Measurements from ENCODE around the gene PHACTR1.

The PHACTR1 gene

DNA sequence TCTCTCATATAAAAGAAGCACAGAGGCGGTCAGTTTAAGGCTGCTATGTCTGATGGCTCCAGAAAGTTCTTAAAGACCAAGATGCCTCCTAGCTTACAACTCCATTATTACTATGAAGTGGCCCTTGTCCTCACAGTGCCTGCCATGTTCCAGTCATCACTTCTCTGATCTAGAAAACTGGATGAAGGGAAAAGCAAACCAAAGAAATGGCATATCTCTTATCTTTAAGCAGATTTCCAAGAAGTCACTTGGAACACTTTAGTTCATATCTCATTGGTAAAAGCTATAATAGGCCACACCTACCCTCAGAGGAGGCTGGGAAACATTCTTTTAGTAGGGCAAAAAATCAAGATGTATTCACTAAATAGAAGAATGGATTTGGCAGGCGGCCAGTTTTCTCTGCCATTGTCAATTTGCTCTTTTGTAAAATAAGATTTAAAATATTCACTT is 322.2 kb downstream of the PHACTR1 start:
- no peak for DNase-seq

- no peak for DNase-seq
Observed at GRCh38 chr6:13044390-13044789, 327.8 kb downstream of the PHACTR1 start.

DNA sequence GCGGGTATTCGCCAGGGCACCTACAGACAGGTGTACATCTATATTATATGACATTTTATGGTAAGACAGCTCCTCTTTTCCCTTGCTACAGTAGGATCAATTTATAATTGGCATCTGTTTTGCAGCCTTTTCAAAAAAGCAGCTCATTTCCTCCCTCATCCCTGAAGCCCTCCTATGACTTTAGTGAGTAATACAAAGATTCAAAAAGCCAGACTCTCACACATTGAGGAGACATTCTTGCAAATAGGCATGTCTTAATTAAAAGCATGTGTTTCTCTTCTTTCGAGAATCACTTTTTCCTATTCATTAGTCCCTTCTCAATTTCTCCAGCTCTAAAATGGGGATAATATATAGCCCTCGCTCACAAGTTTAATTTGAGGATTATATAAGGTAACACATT is 328.3 kb downstream of the PHACTR1 start:
- no peak for DNase-seq

DNA sequence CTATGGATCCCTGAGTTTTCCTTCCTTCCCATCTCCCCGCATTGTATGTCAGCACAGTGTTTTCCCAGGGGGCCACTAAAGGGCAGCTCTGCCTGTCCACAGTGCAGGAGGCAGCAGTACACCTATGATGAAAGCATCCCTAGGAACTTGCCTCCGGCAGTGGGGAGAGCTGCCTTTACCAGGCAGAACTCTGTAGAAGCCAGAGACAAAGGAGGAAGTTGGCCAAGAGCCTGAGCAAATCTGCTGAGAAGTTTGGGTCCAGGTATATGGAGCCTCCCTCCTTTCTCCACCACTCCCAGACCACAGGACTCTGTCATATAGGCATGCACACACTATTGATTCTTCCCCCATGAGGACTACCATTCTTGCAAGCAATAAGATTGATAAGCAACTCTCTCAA is 329.1 kb downstream of the PHACTR1 start:
- no peak for DNase-seq

DNA sequence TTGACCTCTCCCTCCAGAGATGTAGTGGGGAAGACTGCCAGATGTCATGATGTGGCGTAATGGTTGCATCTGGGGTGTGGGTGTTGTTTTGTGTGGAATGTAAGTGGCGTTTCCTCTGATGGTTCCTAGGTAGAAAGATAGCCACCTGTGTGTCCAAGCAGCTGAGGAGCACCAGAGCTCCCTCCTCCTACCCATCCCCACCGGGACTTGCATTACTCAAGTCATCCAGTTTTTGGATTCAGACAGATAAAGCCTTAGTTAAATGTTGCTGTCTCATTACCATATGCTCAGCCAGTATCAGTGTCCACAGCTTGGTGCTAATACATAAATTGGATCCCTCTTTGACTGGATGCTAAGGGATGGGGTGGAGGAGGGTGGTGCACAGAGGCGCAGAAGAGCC is 329.5 kb downstream of the PHACTR1 start:
- DNase-seq, result no peak

- DNase-seq, result no peak
Observed at GRCh38 chr6:13048113-13048512, 331.5 kb downstream of the PHACTR1 start.

- DNase-seq, result no peak
Observed at GRCh38 chr6:13049666-13050254, 333.2 kb downstream of the PHACTR1 start.

- DNase-seq, result no peak
Observed at GRCh38 chr6:13053006-13053461, 336.5 kb downstream of the PHACTR1 start.

GRCh38 chr6:13058051-13058450 is 341.5 kb downstream of the PHACTR1 start:
- no peak for DNase-seq

GRCh38 chr6:13059026-13059425 is 342.5 kb downstream of the PHACTR1 start:
- no peak for DNase-seq

DNA sequence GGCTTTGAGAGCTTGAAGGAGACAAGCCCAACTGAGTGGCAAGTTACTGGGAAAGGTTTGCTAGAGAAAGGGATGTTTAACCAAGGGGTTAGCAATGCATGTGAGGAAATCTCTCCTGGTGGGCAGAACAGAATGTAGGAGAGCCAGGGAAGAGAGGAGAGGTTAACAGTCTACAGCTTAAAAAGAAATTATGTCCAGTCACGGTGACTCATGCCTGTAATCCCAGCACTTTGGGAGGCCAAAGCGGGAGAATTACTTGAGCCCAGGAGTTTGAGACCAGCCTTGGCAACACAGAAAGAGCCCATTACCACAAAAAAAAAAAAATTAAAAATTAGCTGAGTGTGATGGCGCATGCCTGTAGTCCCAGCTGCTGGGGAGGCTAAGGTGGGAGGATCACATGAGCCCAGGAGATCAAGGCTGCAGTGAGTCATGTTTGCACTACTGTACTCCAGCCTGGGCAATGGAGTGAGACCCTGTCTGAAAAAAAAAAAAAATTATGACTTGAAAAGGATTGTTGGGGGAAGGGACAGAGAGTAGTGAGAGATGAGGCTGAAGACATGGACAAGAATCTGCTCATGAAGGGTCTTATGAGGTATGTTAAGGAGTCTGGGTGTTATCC is 346.8 kb downstream of the PHACTR1 start:
- DNase-seq, result no peak

DNA sequence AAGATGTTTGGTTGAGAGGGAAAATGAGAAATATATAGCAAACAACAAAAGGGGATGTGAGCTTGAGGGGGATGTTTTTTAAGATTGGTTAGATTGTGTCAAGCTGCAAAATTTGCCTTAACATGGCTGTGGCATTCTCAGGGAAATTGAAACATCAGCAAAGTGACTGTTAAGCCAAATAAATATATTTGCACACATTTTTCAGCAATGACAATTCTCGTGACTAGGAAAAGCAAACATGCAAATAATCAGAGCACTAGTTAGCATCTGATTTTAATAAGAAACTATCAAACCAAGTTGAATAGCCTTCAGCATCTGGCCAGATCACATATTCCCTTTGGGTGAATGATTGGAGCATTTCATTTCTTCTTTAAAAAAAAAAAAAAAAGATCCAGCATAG is 349.0 kb downstream of the PHACTR1 start:
- DNase-seq, result no peak

- DNase-seq, result no peak
Observed at GRCh38 chr6:13066050-13066449, 349.5 kb downstream of the PHACTR1 start.

DNA sequence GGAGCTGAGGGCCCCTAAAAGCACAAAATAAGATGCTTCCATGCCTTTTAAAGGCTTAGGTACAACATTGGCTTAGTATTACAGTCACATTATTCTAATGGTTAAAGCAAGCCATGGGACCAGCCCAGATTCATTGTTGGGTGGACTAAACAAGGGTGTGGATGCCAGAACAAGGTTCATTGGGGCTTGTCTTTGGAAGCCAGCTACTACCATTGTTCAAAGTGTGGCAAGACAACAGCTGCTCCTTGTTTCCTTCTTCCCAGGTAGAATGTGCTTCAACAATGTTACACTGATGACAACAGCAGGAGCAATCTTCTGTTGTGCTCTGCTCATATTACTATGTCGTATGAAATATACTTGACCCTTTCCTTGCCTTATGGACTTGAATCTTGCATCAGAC is 350.3 kb downstream of the PHACTR1 start:
- DNase-seq, result no peak

DNA sequence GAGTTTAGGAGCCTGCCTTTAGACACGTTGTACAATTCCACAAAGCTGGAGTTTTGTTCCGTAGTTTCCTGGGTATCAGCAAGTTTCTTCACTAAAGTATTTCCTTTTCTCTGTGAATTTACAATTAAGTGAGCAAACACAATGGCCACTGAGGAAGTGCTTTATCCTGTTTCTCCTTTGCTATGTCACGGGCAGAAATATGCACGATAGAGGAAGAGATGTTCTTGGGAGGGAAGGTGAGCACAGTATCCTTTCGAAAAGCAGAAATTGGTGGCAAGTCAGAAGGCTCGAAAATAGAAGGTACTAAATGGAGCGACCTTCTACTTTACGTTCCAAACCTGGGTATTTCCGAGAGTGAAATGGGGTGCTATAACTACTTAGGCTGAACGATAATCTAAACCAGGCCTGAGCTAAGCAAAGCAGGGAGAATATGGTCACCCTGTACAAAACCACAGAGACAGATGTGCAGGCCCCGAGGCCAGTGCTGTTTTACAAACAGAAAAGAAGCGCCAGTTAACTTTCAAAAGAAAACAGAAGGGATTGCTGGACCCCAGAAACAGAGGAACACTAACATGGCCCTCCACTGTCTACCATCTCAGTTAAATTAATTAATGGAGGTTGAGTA is 352.1 kb downstream of the PHACTR1 start:
- no peak for DNase-seq

- no peak for DNase-seq
Observed at GRCh38 chr6:13071550-13072345, 355.2 kb downstream of the PHACTR1 start.

GRCh38 chr6:13072686-13073347 is 356.2 kb downstream of the PHACTR1 start:
- DNase-seq, result no peak

- DNase-seq, result no peak
Observed at GRCh38 chr6:13074415-13075140, 358.0 kb downstream of the PHACTR1 start.

- DNase-seq, result no peak
Observed at GRCh38 chr6:13075141-13075845, 358.7 kb downstream of the PHACTR1 start.

DNA sequence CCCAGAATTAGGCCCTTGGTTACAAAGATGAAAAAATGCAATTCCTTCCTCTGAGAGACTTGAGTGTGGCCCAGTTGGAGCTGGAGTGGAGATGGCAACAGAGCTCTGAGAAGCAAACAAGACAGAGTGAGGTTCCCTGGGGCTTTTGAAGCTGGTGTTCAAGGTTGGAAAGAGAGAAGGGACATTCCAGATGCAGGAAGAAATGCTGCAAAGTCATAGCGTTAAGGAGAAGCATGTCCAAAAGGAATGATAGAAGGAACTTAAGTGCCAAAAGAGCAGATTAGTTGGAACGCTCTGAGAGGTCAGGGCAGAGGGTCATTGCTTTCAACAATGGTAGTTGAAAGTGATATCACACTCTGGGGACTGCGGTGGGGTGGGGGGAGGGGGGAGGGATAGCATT is 360.0 kb downstream of the PHACTR1 start:
- DNase-seq, result no peak

GRCh38 chr6:13077117-13077516 is 360.6 kb downstream of the PHACTR1 start:
- no peak for DNase-seq

All from stimulated activated naive CD4-positive, alpha-beta T cell (primary cell).